K562 (cell line): ENCODE measurements around the gene TSPAN15. TPM values are rescaled to one million over a fixed set of nuclear protein-coding genes. Genes with fewer than 3 reads are reported as not detected.

ENCODE experiments used
- ATAC-seq: fragments of 200-7000 bp; cut with Tn5 transposase; 3 replicates; pipeline ENCODE4 v1.9.1; 2020; ENCODE audit warnings: moderate library complexity
- BruUV-seq: library from RNA; stranded (reverse); fragments of 400-500 nt; replicated peaks from 2 replicates; lab custom pipeline; 2021; lab: Mats Ljungman, UMichigan
- CTCF ChIA-PET: fragments of 300-600 bp; formaldehyde crosslinking; extraction: SDS; loops from one replicate; lab custom pipeline; 2021; ENCODE audit warnings: low intra/inter-chr PET ratio; lab: Yijun Ruan, JAX
- POLR2A ChIA-PET: fragments of 300-600, 350-650 bp; sonication (Branson Sonifier 250); formaldehyde crosslinking; extraction: SDS; loops from one replicate; lab custom pipeline; 2021; ENCODE audit warnings: antibody characterized with exemption, inconsistent platforms; lab: Yijun Ruan, JAX
- DNase-seq, 4 experiments: peaks; one replicate each; pipeline versions ENCODE4 v3.0.0 to v3.0.0-alpha.2; 2011 to 2018; ENCODE audit warnings: low spot score in 3 of 4, mixed read lengths in 3 of 4; ENCODE audit errors: extremely low read depth in 1 of 4
- FAIRE-seq: peaks from 2 replicates; lab custom pipeline; 2011; peaks lifted over from hg19 to GRCh38; lab: Jason Lieb, UNC
- H2AFZ ChIP-seq: 2 replicates; pipeline ENCODE4 v1.6.0; 2011; ENCODE audit warnings: low read depth, low read length, control low read depth, inconsistent platforms
- H3K27ac ChIP-seq: fragments of 200-600 bp; 3 replicates; pipeline ENCODE4 v1.8.0; 2011; ENCODE audit warnings: low read depth, mild to moderate bottlenecking, control low read depth, inconsistent platforms, low read length, moderate library complexity, mixed read lengths; ENCODE audit errors: extremely low read depth
- H3K27me3 ChIP-seq, 2 experiments: fragments of 300-600 bp in 1 of 2; 2 replicates in 1 of 2; 3 replicates in 1 of 2; pipeline versions ENCODE4 v1.6.0 to v1.8.0; 2011; ENCODE audit warnings: inconsistent platforms in 2 of 2, low read length in 2 of 2, mild to moderate bottlenecking in 1 of 2, mixed read lengths in 1 of 2, moderate library complexity in 1 of 2; ENCODE audit not compliant: control insufficient read depth in 2 of 2, insufficient read depth in 2 of 2
- H3K36me3 ChIP-seq: fragments of 300-600 bp; 3 replicates; pipeline ENCODE4 v1.8.0; 2011; ENCODE audit warnings: mild to moderate bottlenecking, low read length, inconsistent platforms; ENCODE audit not compliant: control insufficient read depth, insufficient read depth
- H3K4me1 ChIP-seq, 2 experiments: fragments of 200-600 bp in 1 of 2; replicated peaks in 1 of 2; 2 replicates in 1 of 2; 3 replicates in 1 of 2; pipeline versions ENCODE4 v1.5.1 to v1.8.0; 2011; ENCODE audit warnings: inconsistent platforms in 2 of 2, low read length in 2 of 2, mild to moderate bottlenecking in 1 of 2, mixed read lengths in 1 of 2, moderate library complexity in 1 of 2; ENCODE audit not compliant: control insufficient read depth in 2 of 2, insufficient read depth in 2 of 2
- H3K4me2 ChIP-seq: 2 replicates; pipeline ENCODE4 v1.6.1; 2011; ENCODE audit warnings: low read length, control low read depth, inconsistent platforms, mixed read lengths; ENCODE audit not compliant: insufficient read depth
- H3K4me3 ChIP-seq: fragments of 200-600 bp; sonication (generic), shearing (Covaris generic); 2 replicates; pipeline ENCODE4 v1.5.1; 2016; ENCODE audit warnings: control low read depth, inconsistent platforms
- H3K79me2 ChIP-seq: fragments of 200-600 bp; 3 replicates; pipeline ENCODE4 v1.8.0; 2011; ENCODE audit warnings: low read length, inconsistent platforms; ENCODE audit not compliant: control insufficient read depth, insufficient read depth
- H3K9ac ChIP-seq, 2 experiments: 2 replicates each; pipeline versions ENCODE4 v1.6.0 to v1.6.1; 2011; ENCODE audit warnings: low read depth in 2 of 2, low read length in 2 of 2, control low read depth in 1 of 2, inconsistent platforms in 1 of 2, mild to moderate bottlenecking in 1 of 2, mixed read lengths in 1 of 2; ENCODE audit not compliant: insufficient read depth in 1 of 2
- H3K9me1 ChIP-seq: one replicate; pipeline ENCODE4 v1.6.0; 2011; ENCODE audit warnings: inconsistent platforms, mild to moderate bottlenecking, low read length, moderate library complexity; ENCODE audit not compliant: control insufficient read depth, insufficient read depth
- H3K9me3 ChIP-seq: replicated peaks from 2 replicates; pipeline ENCODE4 v1.5.1; 2011; ENCODE audit warnings: low read depth, low read length, inconsistent platforms; ENCODE audit not compliant: control insufficient read depth, insufficient read depth
- H4K20me1 ChIP-seq: replicated peaks from 2 replicates; pipeline ENCODE4 v1.6.1; 2011; ENCODE audit warnings: low read length, inconsistent platforms, mixed read lengths; ENCODE audit not compliant: control insufficient read depth, insufficient read depth
- FOXP1 ChIP-seq: sonication (generic); formaldehyde crosslinking; IDR thresholded peaks from 2 replicates; pipeline ENCODE4 v1.8.0; 2022; ENCODE audit warnings: mild to moderate bottlenecking, missing genetic modification reagents
- HCFC1 ChIP-seq: IDR thresholded peaks from 2 replicates; pipeline ENCODE4 v1.6.1; 2012; ENCODE audit warnings: low read depth, low read length, improper control_type of control experiment
- XRCC3 ChIP-seq: fragments of 450-650 bp; IDR thresholded peaks from 2 replicates; pipeline ENCODE4 v1.6.1; 2017; ENCODE audit warnings: mild to moderate bottlenecking, moderate library complexity
- ZEB2 ChIP-seq: fragments of 450-650 bp; IDR thresholded peaks from 2 replicates; pipeline ENCODE4 v1.6.1; 2016
- ZNF146 ChIP-seq: IDR thresholded peaks from one replicate; pipeline ENCODE4 v1.6.1; 2018; ENCODE audit warnings: missing compliant biosample characterization; ENCODE audit not compliant: unreplicated experiment
- ZNF280A ChIP-seq: fragments of 450-650 bp; IDR thresholded peaks from 2 replicates; pipeline ENCODE4 v1.6.1; 2018; ENCODE audit warnings: mild to moderate bottlenecking, low read depth; ENCODE audit not compliant: partially characterized antibody
- ZNF507 ChIP-seq: conservative IDR thresholded peaks from 2 replicates; pipeline ENCODE4 v1.6.1; 2017; ENCODE audit warnings: missing genetic modification characterization, missing compliant biosample characterization
- ZNF512 ChIP-seq: IDR thresholded peaks from 2 replicates; pipeline ENCODE4 v1.6.1; 2016; ENCODE audit warnings: missing genetic modification characterization, missing compliant biosample characterization
- in situ Hi-C: fragments of 300-500 bp; cut with MboI; formaldehyde crosslinking; loops from 4 replicates; pipeline ENCODE4 v1.15.0; 2018; ENCODE audit warnings: inconsistent platforms, mixed read lengths
- intact Hi-C: fragments of 100-400 bp; cut with micrococcal nuclease; formaldehyde crosslinking; loops from 2 replicates; pipeline ENCODE4 v1.14.2; 2022
- polyA plus RNA-seq, 8 experiments: library from polyadenylated mRNA; depleted of rRNA in 4 of 8; stranded (reverse) in 5 of 8; unstranded in 3 of 8; fragments of >200 nt; fragmentation: Nextera tagmentation in 2 of 8; fragmentation: Illumina TruSeq in 1 of 8; extraction: Ambion mirVana in 2 of 8; extraction: Trizol in 1 of 8; gene quantifications; 2 replicates each; pipeline versions ENCODE4 v1.2.1 to v1.2.3, GENCODE V29; 2011 to 2014; ENCODE audit warnings: inconsistent platforms in 1 of 8, missing spikeins in 1 of 8
- total RNA-seq, 7 experiments: library from RNA; depleted of rRNA in 6 of 7; stranded (reverse); fragments of >200 nt in 6 of 7; fragmentation: Illumina TruSeq in 2 of 7; extraction: Trizol in 2 of 7; gene quantifications; 2 replicates each; pipeline versions ENCODE4 v1.2.1 to v1.2.3, GENCODE V29; 2011 to 2021; ENCODE audit warnings: low replicate concordance in 1 of 7
- TF ChIP-seq, protein P1 (sequence below): fragments of 250-450 bp; sonication (Bioruptor Pico); IDR thresholded peaks from 2 replicates; pipeline ENCODE4 v1.5.1; 2021; ENCODE audit warnings: mild to moderate bottlenecking
- TF ChIP-seq, protein P2 (sequence below), 2 experiments: fragments of 450-650 bp in 1 of 2; IDR thresholded peaks; 2 replicates each; pipeline ENCODE4 v1.6.1; 2011 to 2017; ENCODE audit warnings: low read depth in 2 of 2, antibody characterized with exemption in 1 of 2, borderline replicate concordance in 1 of 2, low read length in 1 of 2, mild to moderate bottlenecking in 1 of 2, mixed read lengths in 1 of 2; ENCODE audit not compliant: control insufficient read depth in 1 of 2

The TSPAN15 gene
- total and polyA plus RNA-seq, 9 of the 15 experiments (the other 6 are each of a cell fraction or from before 2014, with no cell fraction given) = 0.33 to 1.0 (median 0.45) TPM; not detected in 2

DNA sequence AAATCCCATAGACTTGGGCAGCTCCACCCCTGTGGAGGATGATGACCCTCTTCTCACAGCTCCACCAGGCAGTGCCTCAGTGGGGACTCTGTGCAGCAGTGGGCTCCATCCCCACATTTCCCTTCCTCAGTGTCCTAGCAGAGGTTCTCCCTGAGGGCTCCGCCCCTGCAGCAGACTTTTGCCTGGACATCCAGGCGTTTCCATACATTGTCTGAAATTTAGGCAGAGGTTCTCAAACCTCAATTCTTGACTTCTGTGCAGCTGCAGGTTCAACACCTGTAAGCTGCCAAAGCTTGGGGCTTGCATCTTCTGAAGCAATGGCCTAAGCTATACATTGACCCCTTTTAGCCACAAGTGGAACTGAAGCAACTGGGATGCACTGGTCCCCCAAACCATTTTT, 90.2 kb downstream of the TSPAN15 start (continued):
- TF ChIP-seq ZNF280A = peak; percentile 59

DNA sequence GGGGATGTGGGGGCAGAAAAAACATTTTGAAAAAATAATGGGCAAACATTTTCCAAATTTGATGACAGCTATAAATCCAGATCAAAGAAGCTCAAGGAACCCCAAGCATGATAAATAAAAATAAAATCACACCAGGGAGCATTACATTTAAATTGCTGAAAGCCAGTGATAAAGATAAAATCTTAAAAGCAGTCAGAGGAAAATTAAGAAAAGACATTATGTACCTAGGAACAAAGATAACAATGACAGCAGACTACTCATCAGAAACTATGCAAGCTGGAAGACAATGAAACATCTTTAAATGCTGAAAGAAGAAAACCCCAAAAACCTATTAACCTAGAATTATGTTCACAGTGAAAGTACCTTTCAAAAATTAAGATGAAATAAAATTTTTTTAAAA, 98.7 kb downstream of the TSPAN15 start:
- no peak for ATAC-seq
- Histone ChIP-seq H3K9me1 (no peaks in the 10 kb centered on the region), H3K79me2 (no peaks in the 10 kb centered on the region), H3K9ac (no peak overlapping the region), H4K20me1 (no peaks in the 10 kb centered on the region), H3K4me2 (no peak overlapping the region), H3K27ac (no peak overlapping the region), H3K9me3 (peaks cover 5% of the 10 kb centered on the region; the same call in 1 of the 2 replicates), H2AFZ (no peak overlapping the region), H3K4me3 (no peak overlapping the region), H3K36me3 (no peaks in the 10 kb centered on the region), H3K4me1 (no peaks in the 10 kb centered on the region), H3K27me3 (no peaks in the 10 kb centered on the region; a peak in 1 of 5 replicates)
- no peak for DNase-seq
- BruUV-seq = no TSS peak
- FAIRE-seq = peak; percentile 42
- ChIA-PET CTCF (no interaction called here), POLR2A (no interaction called here)
- in situ Hi-C loops (no loop called here), intact Hi-C loops (no loop called here)
- peak; percentile 29; the same call in 1 of the 2 replicates for TF ChIP-seq ZNF512
- TF ChIP-seq ZNF507 (tag) = 0 out of 2 replicates have a peak, but pooled peaks have one; percentile 24
- TF ChIP-seq, protein P1, sequence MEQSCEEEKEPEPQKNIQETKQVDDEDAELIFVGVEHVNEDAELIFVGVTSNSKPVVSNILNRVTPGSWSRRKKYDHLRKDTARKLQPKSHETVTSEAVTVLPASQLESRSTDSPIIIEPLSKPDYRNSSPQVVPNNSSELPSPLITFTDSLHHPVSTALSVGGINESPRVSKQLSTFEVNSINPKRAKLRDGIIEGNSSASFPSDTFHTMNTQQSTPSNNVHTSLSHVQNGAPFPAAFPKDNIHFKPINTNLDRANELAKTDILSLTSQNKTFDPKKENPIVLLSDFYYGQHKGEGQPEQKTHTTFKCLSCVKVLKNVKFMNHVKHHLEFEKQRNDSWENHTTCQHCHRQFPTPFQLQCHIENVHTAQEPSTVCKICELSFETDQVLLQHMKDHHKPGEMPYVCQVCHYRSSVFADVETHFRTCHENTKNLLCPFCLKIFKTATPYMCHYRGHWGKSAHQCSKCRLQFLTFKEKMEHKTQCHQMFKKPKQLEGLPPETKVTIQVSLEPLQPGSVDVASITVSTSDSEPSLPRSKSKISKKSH (CRISPR knock-in tag) = peak; percentile 68; the same call in 1 of the 2 replicates
- no peak for TF ChIP-seq HCFC1
- peak; percentile 87 for TF ChIP-seq ZNF280A
- peak; percentile 73; the same call in 1 of the 2 replicates for TF ChIP-seq XRCC3
- no peak for TF ChIP-seq FOXP1 (CRISPR knock-in tag)
- TF ChIP-seq ZNF146 = peak; percentile 26
- TF ChIP-seq, protein P2, sequence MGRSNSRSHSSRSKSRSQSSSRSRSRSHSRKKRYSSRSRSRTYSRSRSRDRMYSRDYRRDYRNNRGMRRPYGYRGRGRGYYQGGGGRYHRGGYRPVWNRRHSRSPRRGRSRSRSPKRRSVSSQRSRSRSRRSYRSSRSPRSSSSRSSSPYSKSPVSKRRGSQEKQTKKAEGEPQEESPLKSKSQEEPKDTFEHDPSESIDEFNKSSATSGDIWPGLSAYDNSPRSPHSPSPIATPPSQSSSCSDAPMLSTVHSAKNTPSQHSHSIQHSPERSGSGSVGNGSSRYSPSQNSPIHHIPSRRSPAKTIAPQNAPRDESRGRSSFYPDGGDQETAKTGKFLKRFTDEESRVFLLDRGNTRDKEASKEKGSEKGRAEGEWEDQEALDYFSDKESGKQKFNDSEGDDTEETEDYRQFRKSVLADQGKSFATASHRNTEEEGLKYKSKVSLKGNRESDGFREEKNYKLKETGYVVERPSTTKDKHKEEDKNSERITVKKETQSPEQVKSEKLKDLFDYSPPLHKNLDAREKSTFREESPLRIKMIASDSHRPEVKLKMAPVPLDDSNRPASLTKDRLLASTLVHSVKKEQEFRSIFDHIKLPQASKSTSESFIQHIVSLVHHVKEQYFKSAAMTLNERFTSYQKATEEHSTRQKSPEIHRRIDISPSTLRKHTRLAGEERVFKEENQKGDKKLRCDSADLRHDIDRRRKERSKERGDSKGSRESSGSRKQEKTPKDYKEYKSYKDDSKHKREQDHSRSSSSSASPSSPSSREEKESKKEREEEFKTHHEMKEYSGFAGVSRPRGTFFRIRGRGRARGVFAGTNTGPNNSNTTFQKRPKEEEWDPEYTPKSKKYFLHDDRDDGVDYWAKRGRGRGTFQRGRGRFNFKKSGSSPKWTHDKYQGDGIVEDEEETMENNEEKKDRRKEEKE (IDR thresholded peaks at IDR 0.05; ENCODE audit: borderline replicate concordance in 1 of 2, control insufficient read depth in 1 of 2, low read depth in 2 of 2, low read length in 1 of 2) = no peak
- 0 out of 2 replicates have a peak, but pooled peaks have one; percentile 24 for TF ChIP-seq ZEB2
